Right lobe of liver (tissue), 6 donors: ENCODE results near the gene CCDC102A. TPM values are rescaled to one million over a fixed set of nuclear protein-coding genes. Genes with fewer than 3 reads are reported as not detected.

Experiments used
- ATAC-seq, 4 donors: fragments of 200-7000 bp; cut with Tn5 transposase; one replicate each; pipeline ENCODE4 v1.9.1; 2020; ENCODE audit warnings: mild to moderate bottlenecking in 4 of 4, moderate library complexity in 4 of 4
- DNase-seq, 3 donors: peaks; one replicate each; pipeline ENCODE4 v3.0.0-alpha.2; 2020
- H3K27ac ChIP-seq, 3 donors: fragments of 200-600 bp; one replicate each; pipeline ENCODE4 v1.8.0; 2022
- H3K27me3 ChIP-seq, 2 donors: fragments of 200-600 bp; one replicate each; pipeline ENCODE4 v1.8.0; 2022
- H3K36me3 ChIP-seq, 4 donors: fragments of 200-600 bp; sonication (generic) in 1 of 4; one replicate each; pipeline versions ENCODE4 v1.5.1 to v1.8.0; 2017 to 2022; ENCODE audit warnings: control low read depth in 1 of 4
- H3K4me1 ChIP-seq, 4 donors: fragments of 200-600 bp; sonication (generic) in 1 of 4; one replicate each; pipeline versions ENCODE4 v1.5.1 to v1.8.0; 2017 to 2022; ENCODE audit warnings: control low read depth in 1 of 4
- H3K4me3 ChIP-seq, 3 donors: fragments of 200-600 bp; one replicate each; pipeline ENCODE4 v1.8.0; 2022
- H3K9me3 ChIP-seq, 4 donors: fragments of 200-600 bp; sonication (generic) in 1 of 4; one replicate each; pipeline versions ENCODE4 v1.5.1 to v1.8.0; 2017 to 2022; ENCODE audit warnings: control low read depth in 1 of 4
- POLR2A ChIP-seq: fragments of 450-650 bp; IDR thresholded peaks from one replicate; pipeline ENCODE4 v1.6.1; 2017; ENCODE audit warnings: antibody characterized with exemption, mild to moderate bottlenecking
- WGBS: methylation state at CpG from one replicate; pipeline ENCODE4 v1.1.6; 2018; ENCODE audit warnings: low coverage, low lambda C conversion rate; ENCODE audit not compliant: insufficient coverage; ENCODE audit errors: missing lambda C conversion rate; 5-methylcytosine and 5-hydroxymethylcytosine counted together
- intact Hi-C, 2 donors: fragments of 100-400 bp; cut with DNase I; formaldehyde crosslinking; loops; one replicate each; pipeline versions ENCODE4 v1.11.2 to v1.14.1; 2022
- total RNA-seq, 6 experiments: library from RNA; depleted of rRNA in 2 of 6; stranded (reverse); fragments of >200 nt in 2 of 6; fragmentation: NEBNext Ultra II Directional in 3 of 6; extraction: Animal tissue kit (Norgen Biotek cat#: 25700) in 3 of 6; gene quantifications; one replicate each; pipeline versions ENCODE4 v1.1.0 to v1.2.4, GENCODE V29; 2016 to 2023
- TF ChIP-seq, protein P1 (sequence below), 4 donors: fragments of 200-600 bp in 3 of 4; fragments of 450-650 bp in 1 of 4; IDR thresholded peaks; one replicate each; pipeline versions ENCODE4 v1.5.1 to v1.8.0; 2016 to 2022; ENCODE audit warnings: antibody characterized with exemption in 4 of 4, mild to moderate bottlenecking in 2 of 4
- donor health status: DM: no; HTN: yes; CAD: no.
- donor health status: DM: no; HTN: no; CAD: no.
- donor health status: DM: no; HTN: no; CAD: no.
- donor health status: DM: no; HTN: yes; CAD: no.
- donor health status: DM: no; HTN: yes; CAD: no.

Gene CCDC102A
- total RNA-seq, 6 experiments from 2014 or later, result 0.97 to 1.9 (median 1.2) TPM

DNA sequence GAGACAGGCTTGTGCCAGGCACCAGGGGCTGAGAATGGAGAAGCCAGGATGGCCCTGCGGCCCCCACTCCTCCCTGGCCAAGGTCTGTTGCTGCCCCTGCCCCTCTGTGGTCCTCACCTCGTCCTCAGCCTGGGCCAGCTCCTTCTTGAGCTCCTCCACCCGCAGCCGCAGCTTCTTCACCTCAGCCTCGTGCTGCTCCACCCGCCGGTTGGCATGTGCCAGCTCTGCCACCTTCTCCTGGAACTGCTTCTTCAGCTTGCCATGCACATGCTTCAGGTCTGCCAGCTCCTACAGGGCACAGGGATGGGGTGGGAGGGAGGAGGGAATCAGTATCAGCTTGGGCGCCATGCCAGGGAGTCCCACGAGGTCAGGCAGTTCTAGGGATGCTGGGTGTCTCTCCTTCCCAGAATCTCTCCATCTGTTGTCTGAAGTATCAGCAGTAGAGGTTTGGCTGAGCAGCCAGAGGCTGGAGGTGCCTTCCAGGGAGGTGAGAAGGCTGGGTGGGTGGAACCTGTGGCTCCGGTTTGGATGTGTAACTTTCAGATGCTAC lies 20.1 kb downstream of the CCDC102A start:
- Histone ChIP-seq H3K4me1 (peaks cover 0 to 8% (median 0%) of the 10 kb centered on the region in 4 donors), H3K9me3 (no peaks in the 10 kb centered on the region), H3K27me3 (no peaks in the 10 kb centered on the region), H3K36me3 (no peaks in the 10 kb centered on the region), H3K27ac (no peak overlapping the region), H3K4me3 (no peak overlapping the region)
- no peak for TF ChIP-seq POLR2A
- WGBS, result 85% methylated on average over 5 of the region's 10 CpGs
- DNase-seq (no peak), ATAC-seq (no peak)
- intact Hi-C loops, result loop anchor here (5.0 to 10.0 kb wide), 6 partner anchors 51 to 211 kb away; partner anchors contain the start of gene POLR2C (in 1 of the 2)

DNA sequence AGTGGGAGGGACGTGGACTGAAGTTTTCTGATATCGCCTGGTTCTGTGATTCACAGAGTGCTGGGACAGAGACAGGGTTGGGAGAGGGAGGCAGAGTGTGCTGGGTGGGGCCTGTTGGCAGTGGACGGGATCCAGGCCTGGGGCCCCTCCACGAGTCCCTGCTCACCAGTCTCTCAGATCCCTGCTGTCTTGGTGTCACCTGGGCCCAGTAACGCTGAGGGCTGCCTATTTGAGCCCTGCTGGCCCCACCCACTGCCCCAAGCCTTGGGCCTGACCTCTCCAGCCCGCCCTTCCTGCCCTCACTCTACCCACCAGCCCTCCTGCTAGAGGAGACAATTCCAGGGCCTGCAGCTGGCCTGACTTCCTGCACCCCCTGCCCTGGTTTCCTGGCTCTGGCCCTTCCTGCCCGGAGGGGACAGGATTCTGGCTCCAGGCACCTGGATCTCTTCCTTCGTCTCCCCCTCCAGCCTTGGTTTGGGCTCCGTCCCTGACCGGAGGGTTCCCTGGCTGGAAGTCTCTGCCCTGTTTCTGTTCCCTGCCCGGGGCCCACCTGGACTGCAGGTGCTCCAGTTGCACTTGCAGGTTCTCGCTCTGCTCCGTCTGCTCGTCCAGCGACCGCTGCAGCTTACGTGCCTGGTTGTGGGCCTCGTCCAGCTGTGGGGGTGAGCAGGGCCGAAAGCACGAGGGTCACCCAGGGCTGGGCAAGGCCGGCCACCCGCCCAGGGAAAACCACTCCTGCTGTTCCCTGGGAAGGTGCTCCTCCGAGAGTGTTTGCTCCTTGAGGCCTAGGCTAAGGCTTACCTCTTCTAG lies 21.4 kb downstream of the CCDC102A start:
- TF ChIP-seq, protein P1, sequence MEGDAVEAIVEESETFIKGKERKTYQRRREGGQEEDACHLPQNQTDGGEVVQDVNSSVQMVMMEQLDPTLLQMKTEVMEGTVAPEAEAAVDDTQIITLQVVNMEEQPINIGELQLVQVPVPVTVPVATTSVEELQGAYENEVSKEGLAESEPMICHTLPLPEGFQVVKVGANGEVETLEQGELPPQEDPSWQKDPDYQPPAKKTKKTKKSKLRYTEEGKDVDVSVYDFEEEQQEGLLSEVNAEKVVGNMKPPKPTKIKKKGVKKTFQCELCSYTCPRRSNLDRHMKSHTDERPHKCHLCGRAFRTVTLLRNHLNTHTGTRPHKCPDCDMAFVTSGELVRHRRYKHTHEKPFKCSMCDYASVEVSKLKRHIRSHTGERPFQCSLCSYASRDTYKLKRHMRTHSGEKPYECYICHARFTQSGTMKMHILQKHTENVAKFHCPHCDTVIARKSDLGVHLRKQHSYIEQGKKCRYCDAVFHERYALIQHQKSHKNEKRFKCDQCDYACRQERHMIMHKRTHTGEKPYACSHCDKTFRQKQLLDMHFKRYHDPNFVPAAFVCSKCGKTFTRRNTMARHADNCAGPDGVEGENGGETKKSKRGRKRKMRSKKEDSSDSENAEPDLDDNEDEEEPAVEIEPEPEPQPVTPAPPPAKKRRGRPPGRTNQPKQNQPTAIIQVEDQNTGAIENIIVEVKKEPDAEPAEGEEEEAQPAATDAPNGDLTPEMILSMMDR (IDR thresholded peaks at IDR 0.05), result no peak
- TF ChIP-seq POLR2A, result no peak
- H3K4me3 ChIP-seq, result no peak overlapping the region
- peaks cover 0 to 13% (median 0%) of the 10 kb centered on the region in 4 donors for H3K4me1 ChIP-seq
- DNase-seq (peak in 1 of 3 donors; percentile 53), ATAC-seq (peak; percentile 24 to 47 (median 36))
- no peak overlapping the region for H3K27ac ChIP-seq
- no peaks in the 10 kb centered on the region for H3K27me3 ChIP-seq
- intact Hi-C loops, result loop anchor here (5.0 to 10.0 kb wide), 6 partner anchors 50 to 210 kb away; partner anchors contain the start of gene POLR2C (in 1 of the 2)
- 63% methylated on average over 2 of the region's 23 CpGs for WGBS
- H3K9me3 ChIP-seq, result no peaks in the 10 kb centered on the region
- H3K36me3 ChIP-seq, result no peaks in the 10 kb centered on the region

- no peak overlapping the region for H3K27ac ChIP-seq
Observed at GRCh38 chr16:57514371-57514770, 22.0 kb downstream of the CCDC102A start.

GRCh38 chr16:57513371-57514102 lies 22.8 kb downstream of the CCDC102A start:
- H3K4me3 ChIP-seq, result no peak overlapping the region
- intact Hi-C loops, result loop anchor here (10.0 kb wide), 5 partner anchors 49 to 209 kb away; partner anchors contain the start of gene POLR2C (in 1 of the 2)
- H3K36me3 ChIP-seq, result no peaks in the 10 kb centered on the region
- no peaks in the 10 kb centered on the region for H3K9me3 ChIP-seq
- H3K27ac ChIP-seq, result no peak overlapping the region
- WGBS, result 91% methylated on average over 5 of the region's 14 CpGs
- DNase-seq (peak in 1 of 3 donors; percentile 18), ATAC-seq (no peak)
- H3K4me1 ChIP-seq, result peaks cover 0 to 5% (median 0%) of the 10 kb centered on the region in 4 donors
- TF ChIP-seq POLR2A, result no peak
- TF ChIP-seq, protein P1 (IDR thresholded peaks at IDR 0.05), result no peak
- no peaks in the 10 kb centered on the region for H3K27me3 ChIP-seq

More at GRCh38 chr16:57514371-57514770, 22.0 kb downstream of the CCDC102A start:
- peaks cover 0 to 9% (median 0%) of the 10 kb centered on the region in 4 donors for H3K4me1 ChIP-seq
- no peak overlapping the region for H3K4me3 ChIP-seq
- TF ChIP-seq POLR2A, result no peak
- TF ChIP-seq, protein P1 (IDR thresholded peaks at IDR 0.05), result no peak
- no peak for ATAC-seq
- H3K9me3 ChIP-seq, result no peaks in the 10 kb centered on the region
- no CpG with 5 or more reads among the region's 4 CpGs for WGBS
- intact Hi-C loops, result loop anchor here (10.0 kb wide), 5 partner anchors 50 to 210 kb away; partner anchors contain the start of gene POLR2C (in 1 of the 2)
- no peaks in the 10 kb centered on the region for H3K36me3 ChIP-seq
- no peak for DNase-seq
- H3K27me3 ChIP-seq, result no peaks in the 10 kb centered on the region
